SK-N-SH (cell line): ENCODE results near the gene CCNB1. TPM values are rescaled to one million over a fixed set of nuclear protein-coding genes. Genes with fewer than 3 reads are reported as not detected.

Experiments
- CTCF ChIA-PET: fragments of 300-600, 350-600 bp; formaldehyde crosslinking; extraction: SDS; loops from one replicate; lab custom pipeline; 2021; lab: Yijun Ruan, JAX
- POLR2A ChIA-PET: fragments of 350-600 bp; sonication (Branson Sonifier 250); formaldehyde crosslinking; extraction: SDS; loops from one replicate; lab custom pipeline; 2020; ENCODE audit warnings: antibody characterized with exemption, inconsistent platforms; lab: Yijun Ruan, JAX
- DNase-seq: peaks from one replicate; pipeline ENCODE4 v3.0.0; 2012
- H2AFZ ChIP-seq: fragments of 200-600 bp; sonication (generic); 2 replicates; pipeline ENCODE4 v1.8.1; 2016; ENCODE audit warnings: antibody characterized with exemption, mild to moderate bottlenecking, low read depth
- H3F3A ChIP-seq: fragments of 200-600 bp; sonication (generic); replicated peaks from 2 replicates; pipeline ENCODE3; 2016; ENCODE audit warnings: antibody characterized with exemption, mild to moderate bottlenecking; ENCODE audit not compliant: insufficient read depth
- H3K27ac ChIP-seq, 2 experiments: fragments of 200-500 bp in 1 of 2; fragments of 200-600 bp in 1 of 2; sonication (Bioruptor generic) in 1 of 2; sonication (generic), shearing (Covaris generic) in 1 of 2; 2 replicates each; pipeline versions ENCODE4 v1.5.1 to v1.6.1; 2014 to 2016; ENCODE audit warnings: low read depth in 2 of 2, inconsistent platforms in 1 of 2, low read length in 1 of 2, mild to moderate bottlenecking in 1 of 2, mixed read lengths in 1 of 2
- H3K27me3 ChIP-seq: fragments of 200-600 bp; sonication (generic), shearing (Covaris generic); 2 replicates; pipeline ENCODE4 v1.6.1; 2016; ENCODE audit warnings: mixed run types; ENCODE audit not compliant: insufficient read depth
- H3K36me3 ChIP-seq, 2 experiments: fragments of 200-500 bp in 1 of 2; fragments of 200-600 bp in 1 of 2; sonication (Bioruptor generic) in 1 of 2; sonication (generic) in 1 of 2; replicated peaks in 1 of 2; 2 replicates each; pipeline versions ENCODE3 to v1.5.1; 2014 to 2016; ENCODE audit warnings: low read length in 1 of 2, mild to moderate bottlenecking in 1 of 2; ENCODE audit not compliant: insufficient read depth in 2 of 2, control insufficient read depth in 1 of 2
- H3K4me1 ChIP-seq, 2 experiments: fragments of 200-500 bp in 1 of 2; fragments of 200-600 bp in 1 of 2; sonication (Bioruptor generic) in 1 of 2; sonication (generic), shearing (Covaris generic) in 1 of 2; 2 replicates each; pipeline versions ENCODE4 v1.5.1 to v1.6.1; 2014 to 2016; ENCODE audit warnings: low read depth in 1 of 2, low read length in 1 of 2, mixed run types in 1 of 2; ENCODE audit not compliant: insufficient read depth in 2 of 2, control insufficient read depth in 1 of 2
- H3K4me2 ChIP-seq: fragments of 200-600 bp; sonication (generic), shearing (Covaris generic); 2 replicates; pipeline ENCODE4 v1.6.1; 2017; ENCODE audit warnings: mixed run types
- H3K4me3 ChIP-seq, 2 experiments: fragments of 200-500 bp in 1 of 2; fragments of 200-600 bp in 1 of 2; sonication (Bioruptor generic) in 1 of 2; sonication (generic), shearing (Covaris generic) in 1 of 2; 2 replicates each; pipeline versions ENCODE4 v1.5.1 to v1.8.1; 2014 to 2016; ENCODE audit warnings: low read depth in 2 of 2, inconsistent platforms in 1 of 2, low read length in 1 of 2, mild to moderate bottlenecking in 1 of 2, mixed read lengths in 1 of 2, moderate library complexity in 1 of 2
- H3K79me2 ChIP-seq: fragments of 200-600 bp; sonication (generic); 2 replicates; pipeline ENCODE4 v1.8.1; 2017; ENCODE audit warnings: mild to moderate bottlenecking; ENCODE audit not compliant: insufficient read depth
- H3K9ac ChIP-seq: fragments of 200-600 bp; sonication (generic); 2 replicates; pipeline ENCODE4 v1.6.1; 2017; ENCODE audit warnings: mixed run types
- H3K9me2 ChIP-seq: fragments of 200-600 bp; sonication (generic); 2 replicates; pipeline ENCODE4 v1.6.1; 2017; ENCODE audit warnings: mixed run types
- H3K9me3 ChIP-seq: fragments of 200-600 bp; sonication (generic); 2 replicates; pipeline ENCODE4 v1.6.1; 2017; ENCODE audit warnings: mixed run types, mild to moderate bottlenecking, moderate library complexity
- H4K20me1 ChIP-seq: fragments of 200-600 bp; sonication (generic); 2 replicates; pipeline ENCODE4 v1.6.1; 2017; ENCODE audit warnings: mild to moderate bottlenecking, mixed run types; ENCODE audit not compliant: insufficient read depth
- EZH2phosphoT487 ChIP-seq: fragments of 200-600 bp; sonication (generic); IDR thresholded peaks from 2 replicates; pipeline ENCODE4 v1.6.1; 2017; ENCODE audit warnings: low read depth, mixed run types, mild to moderate bottlenecking, antibody characterized with exemption, moderate library complexity, borderline replicate concordance
- FOSL2 ChIP-seq: IDR thresholded peaks from 2 replicates; pipeline ENCODE4 v1.4.0; 2012; ENCODE audit warnings: low read depth, mild to moderate bottlenecking, moderate library complexity, borderline replicate concordance
- FOXM1 ChIP-seq: IDR thresholded peaks from 2 replicates; pipeline ENCODE4 v1.4.0; 2012; ENCODE audit warnings: low read depth, mild to moderate bottlenecking
- GABPA ChIP-seq: IDR thresholded peaks from 2 replicates; pipeline ENCODE4 v1.4.0; 2012; ENCODE audit warnings: low read depth, mild to moderate bottlenecking
- GATA2 ChIP-seq: sonication (generic); formaldehyde crosslinking; IDR thresholded peaks from 2 replicates; pipeline ENCODE4 v1.5.0; 2020; ENCODE audit warnings: mild to moderate bottlenecking, missing genetic modification reagents
- JUND ChIP-seq: IDR thresholded peaks from 2 replicates; pipeline ENCODE4 v1.4.0; 2012
- MEF2A ChIP-seq: IDR thresholded peaks from 2 replicates; pipeline ENCODE4 v1.4.0; 2012; ENCODE audit warnings: low read depth, borderline replicate concordance
- NFIC ChIP-seq: IDR thresholded peaks from 2 replicates; pipeline ENCODE4 v1.4.0; 2012; ENCODE audit warnings: borderline replicate concordance
- POLR2AphosphoS5 ChIP-seq: IDR thresholded peaks from 2 replicates; pipeline ENCODE4 v1.6.1; 2012; ENCODE audit warnings: low read depth, low read length
- RAD21 ChIP-seq: IDR thresholded peaks from 2 replicates; pipeline ENCODE4 v1.6.1; 2012; ENCODE audit warnings: mild to moderate bottlenecking, low read length
- RFX5 ChIP-seq: IDR thresholded peaks from 2 replicates; pipeline ENCODE4 v1.6.1; 2012; ENCODE audit warnings: mild to moderate bottlenecking, improper control_type of control experiment, low read length
- RXRA ChIP-seq: IDR thresholded peaks from 2 replicates; pipeline ENCODE4 v1.4.0; 2012; ENCODE audit warnings: low read depth, mild to moderate bottlenecking, borderline replicate concordance
- SIN3A ChIP-seq: IDR thresholded peaks from 2 replicates; pipeline ENCODE4 v1.6.1; 2012; ENCODE audit warnings: low read depth, mild to moderate bottlenecking, low read length, moderate library complexity, borderline replicate concordance
- TCF12 ChIP-seq: IDR thresholded peaks from 2 replicates; pipeline ENCODE4 v1.4.0; 2012
- WGBS: methylation state at CpG from one replicate; pipeline ENCODE4 v1.1.6; 2017; ENCODE audit warnings: low lambda C conversion rate; 5-methylcytosine and 5-hydroxymethylcytosine counted together
- polyA plus RNA-seq, 3 experiments: library from polyadenylated mRNA; depleted of rRNA; stranded (reverse); fragments of >200 nt; gene quantifications; 2 replicates each; pipeline ENCODE4 v1.2.3, GENCODE V29; 2012
- TF ChIP-seq, protein P1 (sequence below): IDR thresholded peaks from 2 replicates; pipeline ENCODE4 v1.4.0; 2012; ENCODE audit warnings: low read depth
- TF ChIP-seq, protein P2 (sequence below): IDR thresholded peaks from 2 replicates; pipeline ENCODE4; 2012
- TF ChIP-seq, protein P3 (sequence below): fragments of 200-600 bp; sonication (generic); IDR thresholded peaks from 2 replicates; pipeline ENCODE4 v1.6.1; 2017; ENCODE audit warnings: antibody characterized with exemption, mild to moderate bottlenecking, moderate library complexity

Gene CCNB1
- polyA plus RNA-seq, 1 of the 3 experiments (the other 2 are of a cell fraction): 78.6 TPM

GRCh38 chr5:69212022-69212421 lies 45.1 kb downstream of the CCNB1 start:
- ChIA-PET CTCF (no interaction called here), POLR2A (no interaction called here)
- no peaks in the 10 kb centered on the region for H3K9me2 ChIP-seq
- H4K20me1 ChIP-seq: no peaks in the 10 kb centered on the region
- H3K27ac ChIP-seq: no peak overlapping the region
- no peak for TF ChIP-seq SIN3A
- TF ChIP-seq RFX5: no peak
- no peak for TF ChIP-seq TCF12
- no peak for TF ChIP-seq GATA2
- TF ChIP-seq GABPA: no peak
- TF ChIP-seq FOXM1: no peak
- no peak for TF ChIP-seq EZH2phosphoT487
- H3F3A ChIP-seq: peaks cover 20% of the 10 kb centered on the region
- H3K4me2 ChIP-seq: no peak overlapping the region
- H3K4me3 ChIP-seq: no peak overlapping the region
- no peak overlapping the region for H2AFZ ChIP-seq
- H3K9ac ChIP-seq: no peak overlapping the region
- DNase-seq: no peak
- no peaks in the 10 kb centered on the region for H3K9me3 ChIP-seq
- H3K27me3 ChIP-seq: no peaks in the 10 kb centered on the region
- 97% methylated on average over 2 of the region's 2 CpGs for WGBS
- peaks cover 0 to 2% of the 10 kb centered on the region in 2 experiments; a peak in 2 of 4 replicates for H3K4me1 ChIP-seq
- no peaks in the 10 kb centered on the region for H3K36me3 ChIP-seq
- H3K79me2 ChIP-seq: no peaks in the 10 kb centered on the region

DNA sequence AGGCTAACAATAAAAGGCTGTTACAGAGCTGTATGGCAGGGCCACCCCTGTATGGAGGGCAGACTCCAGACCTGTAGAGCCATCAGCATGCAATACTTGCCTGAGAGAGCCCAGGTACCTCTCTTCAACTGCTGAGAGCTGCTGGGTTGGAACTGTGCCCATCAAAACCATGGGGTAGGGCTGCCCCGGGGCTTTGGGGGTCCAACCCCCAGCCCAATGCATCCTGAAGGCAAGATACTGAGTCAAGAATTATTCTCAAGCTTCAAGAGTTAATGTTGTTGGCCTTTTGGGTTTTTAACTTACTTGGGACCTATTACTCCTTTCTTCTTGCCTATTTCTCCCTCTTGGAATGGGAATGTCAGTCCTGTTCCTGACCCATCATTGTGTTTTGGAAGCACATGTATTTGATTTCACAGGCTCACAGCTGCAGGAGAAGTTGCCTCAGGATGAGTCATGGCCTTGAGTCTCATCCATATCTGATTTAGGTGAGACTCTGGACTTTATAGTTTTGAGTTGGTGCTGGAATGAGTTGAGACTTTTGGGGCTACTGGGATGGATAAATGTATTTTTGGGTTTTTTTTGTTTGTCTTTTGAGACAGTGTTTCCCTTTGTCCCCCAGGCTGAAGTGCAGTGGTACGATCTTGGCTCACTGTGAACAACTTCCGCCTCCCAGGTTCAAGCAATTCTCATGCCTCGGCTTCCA lies 46.7 kb downstream of the CCNB1 start:
- no peak for TF ChIP-seq RXRA
- TF ChIP-seq, protein P1, sequence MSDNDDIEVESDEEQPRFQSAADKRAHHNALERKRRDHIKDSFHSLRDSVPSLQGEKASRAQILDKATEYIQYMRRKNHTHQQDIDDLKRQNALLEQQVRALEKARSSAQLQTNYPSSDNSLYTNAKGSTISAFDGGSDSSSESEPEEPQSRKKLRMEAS: peak; percentile 79; the same call in 1 of the 2 replicates
- TF ChIP-seq EZH2phosphoT487: no peak
- TF ChIP-seq GABPA: no peak
- TF ChIP-seq MEF2A: no peak
- no peak for TF ChIP-seq GATA2
- TF ChIP-seq RFX5: no peak
- peak; percentile 15; the same call in 1 of the 2 replicates for TF ChIP-seq POLR2AphosphoS5
- 0 out of 2 replicates have a peak, but pooled peaks have one; percentile 20 for TF ChIP-seq NFIC
- TF ChIP-seq TCF12: peak; percentile 88
- peak; percentile 79 for TF ChIP-seq JUND
- TF ChIP-seq, protein P2, sequence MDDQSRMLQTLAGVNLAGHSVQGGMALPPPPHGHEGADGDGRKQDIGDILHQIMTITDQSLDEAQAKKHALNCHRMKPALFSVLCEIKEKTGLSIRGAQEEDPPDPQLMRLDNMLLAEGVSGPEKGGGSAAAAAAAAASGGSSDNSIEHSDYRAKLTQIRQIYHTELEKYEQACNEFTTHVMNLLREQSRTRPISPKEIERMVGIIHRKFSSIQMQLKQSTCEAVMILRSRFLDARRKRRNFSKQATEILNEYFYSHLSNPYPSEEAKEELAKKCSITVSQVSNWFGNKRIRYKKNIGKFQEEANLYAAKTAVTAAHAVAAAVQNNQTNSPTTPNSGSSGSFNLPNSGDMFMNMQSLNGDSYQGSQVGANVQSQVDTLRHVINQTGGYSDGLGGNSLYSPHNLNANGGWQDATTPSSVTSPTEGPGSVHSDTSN: peak; percentile 53
- TF ChIP-seq RAD21: no peak
- TF ChIP-seq, protein P3, sequence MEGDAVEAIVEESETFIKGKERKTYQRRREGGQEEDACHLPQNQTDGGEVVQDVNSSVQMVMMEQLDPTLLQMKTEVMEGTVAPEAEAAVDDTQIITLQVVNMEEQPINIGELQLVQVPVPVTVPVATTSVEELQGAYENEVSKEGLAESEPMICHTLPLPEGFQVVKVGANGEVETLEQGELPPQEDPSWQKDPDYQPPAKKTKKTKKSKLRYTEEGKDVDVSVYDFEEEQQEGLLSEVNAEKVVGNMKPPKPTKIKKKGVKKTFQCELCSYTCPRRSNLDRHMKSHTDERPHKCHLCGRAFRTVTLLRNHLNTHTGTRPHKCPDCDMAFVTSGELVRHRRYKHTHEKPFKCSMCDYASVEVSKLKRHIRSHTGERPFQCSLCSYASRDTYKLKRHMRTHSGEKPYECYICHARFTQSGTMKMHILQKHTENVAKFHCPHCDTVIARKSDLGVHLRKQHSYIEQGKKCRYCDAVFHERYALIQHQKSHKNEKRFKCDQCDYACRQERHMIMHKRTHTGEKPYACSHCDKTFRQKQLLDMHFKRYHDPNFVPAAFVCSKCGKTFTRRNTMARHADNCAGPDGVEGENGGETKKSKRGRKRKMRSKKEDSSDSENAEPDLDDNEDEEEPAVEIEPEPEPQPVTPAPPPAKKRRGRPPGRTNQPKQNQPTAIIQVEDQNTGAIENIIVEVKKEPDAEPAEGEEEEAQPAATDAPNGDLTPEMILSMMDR: no peak
- TF ChIP-seq FOSL2: peak; percentile 81
- no peak for DNase-seq
- H3K4me3 ChIP-seq: no peak overlapping the region
- peaks cover 7% of the 10 kb centered on the region for H3K79me2 ChIP-seq
- no peak overlapping the region for H3K9ac ChIP-seq
- H3K27me3 ChIP-seq: no peaks in the 10 kb centered on the region
- H3K27ac ChIP-seq: peak overlapping the region in 1 of 2 experiments; percentile 49; a peak in 2 of 4 replicates
- H4K20me1 ChIP-seq: no peaks in the 10 kb centered on the region
- H2AFZ ChIP-seq: no peak overlapping the region
- CTCF ChIA-PET: interaction anchor here (1.0 kb wide), 1 partner anchor 191 kb away, joined by 3 read pairs; no protein-coding TSS in a partner anchor
- no peaks in the 10 kb centered on the region for H3K9me3 ChIP-seq
- POLR2A ChIA-PET: no interaction called here
- peaks cover 1 to 5% of the 10 kb centered on the region in 2 experiments; a peak in 3 of 4 replicates for H3K4me1 ChIP-seq
- WGBS: 78% methylated on average over 4 of the region's 4 CpGs
- peaks cover 20% of the 10 kb centered on the region for H3F3A ChIP-seq
- H3K36me3 ChIP-seq: no peaks in the 10 kb centered on the region
- H3K4me2 ChIP-seq: peak overlapping the region; percentile 17; the same call in 1 of the 2 replicates
- H3K9me2 ChIP-seq: no peaks in the 10 kb centered on the region
